Activated CD8-positive, alpha-beta memory T cell treated with anti-CD3 and anti-CD28 coated beads for 4 hours (primary cell): Measurements from ENCODE around the gene OTOS.

Experiments used
- DNase-seq, 2 donors: peaks; one replicate each; pipeline ENCODE4 v3.0.0-alpha.2; 2020; ENCODE audit warnings: low read depth in 2 of 2

The OTOS gene

DNA sequence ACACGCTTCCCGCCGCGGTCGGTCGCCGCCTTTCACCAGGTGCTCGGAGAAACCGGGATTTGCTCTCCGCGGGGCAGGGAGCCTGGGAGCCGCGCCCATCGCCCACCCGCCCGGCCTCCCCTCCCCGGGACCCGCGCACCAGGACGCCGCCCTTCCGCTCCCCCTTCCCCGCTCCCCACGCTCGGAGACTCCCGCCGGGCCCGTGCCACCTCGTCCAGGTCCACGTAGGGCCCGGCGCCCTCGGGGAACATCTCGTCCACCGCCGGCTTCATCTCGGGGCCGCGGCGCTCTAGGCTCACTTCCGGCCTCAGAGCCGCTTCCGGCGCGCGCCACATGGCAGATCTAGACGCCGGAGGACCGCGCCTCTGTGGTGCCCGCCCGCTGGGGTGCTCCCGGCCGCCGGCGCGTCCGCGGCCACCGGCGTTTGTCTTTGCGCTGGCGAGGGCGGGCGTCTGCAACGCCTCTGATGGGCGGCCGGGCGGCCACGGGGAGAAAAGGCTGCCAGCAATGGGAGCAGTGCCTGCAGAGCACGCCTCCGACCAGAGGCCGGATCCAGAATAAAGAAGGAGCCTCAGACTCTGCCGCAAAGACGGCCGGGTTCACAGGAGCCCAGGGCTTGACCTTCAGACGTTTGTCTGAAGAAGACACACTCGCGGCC is 4.3 kb downstream of the OTOS start, which contains the start of gene COPS9:
COPS9 (minus strand) TSS at position 293 of the 658 bp plus-strand sequence; CDS start at position 272, 21 bp downstream.
- peak; percentile 70 to 72 for DNase-seq

DNA sequence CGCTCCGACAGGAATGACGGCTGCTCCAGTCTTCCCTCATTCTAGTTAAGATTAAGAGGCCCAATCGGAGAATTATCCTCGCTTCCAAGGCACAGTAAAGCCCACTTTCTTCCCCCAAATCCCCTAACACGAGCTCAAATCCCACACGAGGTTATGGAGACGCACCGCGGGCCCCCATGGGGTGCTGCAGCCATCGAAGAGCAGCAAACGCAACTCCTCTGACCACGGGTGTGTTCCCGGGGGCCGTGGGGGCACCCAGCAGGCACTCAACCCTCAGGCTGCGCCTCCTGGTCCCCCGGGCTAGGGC is 4.8 kb downstream of the OTOS start:
- DNase-seq = no peak

GRCh38 chr2:240134956-240135520 is 5.4 kb downstream of the OTOS start:
- DNase-seq = no peak

DNA sequence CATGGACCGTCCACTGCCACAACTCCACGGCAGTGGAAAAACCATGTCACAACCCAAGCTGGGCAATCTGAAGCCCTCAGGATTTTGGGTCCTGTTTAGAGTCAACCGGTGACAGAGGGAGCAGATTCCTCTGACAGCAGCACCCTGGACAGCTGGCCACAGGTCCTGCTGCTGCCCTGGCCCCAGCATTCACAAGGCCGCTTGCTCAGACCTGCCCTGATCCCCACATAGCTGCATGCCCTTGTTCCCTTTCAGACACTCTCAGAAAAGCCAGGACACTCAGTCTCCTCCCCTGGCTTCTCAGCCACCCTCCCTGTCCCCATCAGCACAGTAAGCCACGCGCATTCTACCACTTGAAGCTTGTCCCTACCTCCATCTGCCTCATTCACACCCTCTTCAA is 6.0 kb downstream of the OTOS start:
- DNase-seq = no peak

GRCh38 chr2:240133401-240133800 is 7.1 kb downstream of the OTOS start:
- DNase-seq = no peak

- no peak for DNase-seq
Measured at GRCh38 chr2:240132651-240132980, 7.8 kb downstream of the OTOS start.

- no peak for DNase-seq
Measured at GRCh38 chr2:240131941-240132650, 8.4 kb downstream of the OTOS start.

GRCh38 chr2:240131296-240131695 is 9.2 kb downstream of the OTOS start:
- DNase-seq = no peak

- DNase-seq = no peak
Measured at GRCh38 chr2:240130393-240131195, 9.9 kb downstream of the OTOS start.

- no peak for DNase-seq
Measured at GRCh38 chr2:240129731-240130392, 10.6 kb downstream of the OTOS start.

DNA sequence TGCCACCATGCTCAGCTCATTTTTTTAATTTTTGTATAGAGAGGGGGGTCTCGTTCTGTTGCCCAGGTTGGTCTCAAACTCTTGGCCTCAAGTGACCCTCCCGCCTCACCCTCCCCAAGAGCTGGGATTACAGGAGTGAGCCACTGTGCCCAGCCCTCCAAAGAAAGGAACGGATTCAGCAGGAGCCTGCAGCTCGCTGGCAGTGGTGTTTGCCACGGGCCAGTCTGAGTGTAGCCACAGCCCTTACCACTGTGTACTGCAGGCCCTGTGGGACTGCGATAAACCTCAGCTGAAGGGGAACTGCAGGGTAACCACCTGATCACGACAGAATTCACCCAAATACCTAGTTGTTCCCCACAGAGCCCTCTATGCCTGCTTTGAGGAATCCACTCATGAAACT is 11.1 kb downstream of the OTOS start:
- DNase-seq = no peak

DNA sequence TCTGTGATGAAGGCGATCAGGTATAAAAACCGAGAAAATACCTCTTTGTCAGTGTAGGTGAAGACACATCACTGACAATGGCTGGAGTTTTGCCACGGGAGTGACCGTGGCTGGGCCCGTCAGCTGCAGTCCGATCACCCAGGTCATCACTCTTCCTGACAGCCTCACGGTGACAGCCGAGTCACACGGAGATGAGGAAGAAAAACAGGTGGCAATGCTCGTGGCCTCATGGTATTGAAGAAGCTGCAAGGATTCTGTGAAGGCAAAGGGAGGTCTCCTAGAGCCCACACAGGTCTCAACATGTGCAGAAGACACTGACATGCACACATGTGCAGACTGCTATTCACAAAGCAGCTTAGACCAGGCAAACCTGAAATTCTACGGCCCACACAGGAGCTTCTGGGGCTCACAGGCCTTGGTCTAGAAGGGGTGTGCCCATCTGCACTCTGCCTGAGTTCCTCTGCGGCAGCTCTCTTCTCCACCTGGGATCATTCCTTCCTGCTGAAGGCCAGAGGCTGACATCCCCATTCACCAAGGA is 11.8 kb downstream of the OTOS start:
- DNase-seq = no peak

GRCh38 chr2:240127911-240128607 is 12.4 kb downstream of the OTOS start:
- no peak for DNase-seq

DNA sequence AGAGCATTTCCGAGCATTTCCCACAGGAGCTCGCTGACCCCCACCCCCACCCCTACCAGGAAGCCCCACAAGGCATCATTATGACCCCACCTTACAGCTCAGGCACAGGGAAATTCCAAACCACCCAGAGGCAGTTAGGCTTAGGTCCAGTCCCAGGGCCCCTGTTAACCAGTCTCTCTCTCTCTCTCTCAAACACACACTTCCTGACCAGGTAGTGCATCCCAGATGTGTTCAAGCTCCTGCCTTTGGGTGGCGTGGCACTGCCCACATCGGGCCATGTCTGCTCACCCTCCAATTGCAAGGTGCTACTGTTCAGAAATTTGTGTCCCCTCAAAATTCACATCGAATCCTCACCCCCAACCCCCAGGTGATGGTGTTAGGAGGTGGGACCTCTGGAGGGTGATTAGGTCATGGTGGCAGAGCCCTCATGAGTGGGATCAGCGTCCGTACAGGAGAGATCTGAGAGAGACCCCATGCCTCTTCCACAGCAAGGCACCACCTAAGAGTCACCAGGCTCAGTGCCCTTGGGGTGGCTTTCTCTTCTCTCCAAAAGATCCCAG is 13.2 kb downstream of the OTOS start:
- no peak for DNase-seq

DNA sequence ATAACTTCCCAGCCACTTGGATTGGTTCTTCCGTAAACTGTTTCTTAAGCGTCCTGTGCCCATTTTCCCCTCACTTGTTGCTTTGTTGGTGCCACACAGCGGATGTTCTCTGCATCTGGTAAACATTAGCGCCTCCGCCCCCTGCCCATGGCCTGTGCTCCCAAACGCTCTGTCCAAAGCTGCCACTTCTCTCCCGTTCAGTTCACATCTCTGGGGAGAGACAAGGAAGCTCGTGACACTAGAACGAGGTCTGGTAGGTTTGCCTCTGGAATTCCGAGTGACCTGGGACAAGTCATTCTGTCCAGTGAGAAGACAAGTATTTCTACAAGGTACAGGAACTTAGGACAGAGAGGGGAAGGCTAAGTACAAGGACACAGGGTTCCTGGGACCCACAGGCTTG is 13.7 kb downstream of the OTOS start:
- no peak for DNase-seq

- no peak for DNase-seq
Measured at GRCh38 chr2:240125742-240126141, 14.7 kb downstream of the OTOS start.

GRCh38 chr2:240124651-240125030 is 15.8 kb downstream of the OTOS start:
- DNase-seq = no peak

- DNase-seq = no peak
Measured at GRCh38 chr2:240123821-240124650, 16.4 kb downstream of the OTOS start.

DNA sequence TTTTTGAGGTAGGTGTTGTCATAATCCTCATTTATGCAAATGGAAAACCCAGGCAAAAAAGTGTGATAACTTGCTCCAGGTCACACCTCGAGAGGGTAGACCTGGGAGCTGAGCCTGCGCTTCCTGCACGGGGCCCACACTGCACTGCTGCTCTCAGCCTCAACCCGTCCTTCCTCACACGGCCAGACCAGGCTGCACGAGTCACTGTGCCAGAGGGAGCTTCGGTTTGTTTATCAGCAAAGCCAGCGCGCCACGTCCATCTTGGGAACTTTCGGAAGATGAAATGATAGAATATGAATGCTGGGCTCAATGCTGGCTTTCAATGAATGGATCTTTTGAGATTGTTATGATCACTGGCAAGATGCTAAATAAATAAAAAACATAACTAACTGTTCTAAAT is 18.8 kb downstream of the OTOS start:
- no peak for DNase-seq

GRCh38 chr2:240121190-240121589 is 19.3 kb downstream of the OTOS start:
- no peak for DNase-seq
